Stimulated activated naive CD4-positive, alpha-beta T cell treated with Interleukin-2 at 50 U/mL for 16 hours (primary cell): Measurements from ENCODE around the gene ACADSB.

ENCODE experiments used
- DNase-seq: peaks from one replicate; lab custom pipeline; 2025; lab: John Stamatoyannopoulos, UW

ACADSB gene

GRCh38 chr10:123101872-123102271 is 93.1 kb downstream of the ACADSB start:
- no peak for DNase-seq

GRCh38 chr10:123102673-123103072 is 93.9 kb downstream of the ACADSB start:
- no peak for DNase-seq

GRCh38 chr10:123103944-123104343 is 95.1 kb downstream of the ACADSB start:
- DNase-seq, result no peak
